A549 (cell line): ENCODE results near the gene RNF39. TPM values are rescaled to one million over a fixed set of nuclear protein-coding genes. Genes with fewer than 3 reads are reported as not detected.

Experiments used
- ATAC-seq, 2 experiments: fragments of 200-7000 bp in 1 of 2; fragments of >200 bp in 1 of 2; cut with Nextera tagmentation in 1 of 2; cut with Tn5 transposase in 1 of 2; 3 replicates each; pipeline versions ENCODE4 v1.8.0 to v1.9.1; 2018 to 2020; ENCODE audit warnings: mild to moderate bottlenecking in 1 of 2, moderate library complexity in 1 of 2
- CTCF ChIA-PET: fragments of 300-600 bp; sonication (Branson Sonifier 250); formaldehyde crosslinking; extraction: SDS; loops from one replicate; lab custom pipeline; 2021; ENCODE audit warnings: antibody characterized with exemption, inconsistent platforms; lab: Yijun Ruan, JAX
- POLR2A ChIA-PET: fragments of 350-600 bp; formaldehyde crosslinking; extraction: SDS; loops from one replicate; lab custom pipeline; 2021; ENCODE audit warnings: antibody characterized with exemption, inconsistent platforms; lab: Yijun Ruan, JAX
- DNase-seq, 2 experiments: peaks; one replicate each; pipeline versions ENCODE4 v3.0.0 to v3.0.0-alpha.2; 2011 to 2016; ENCODE audit warnings: low read depth in 1 of 2, low spot score in 1 of 2
- FAIRE-seq: peaks from 2 replicates; lab custom pipeline; 2011; peaks lifted over from hg19 to GRCh38; lab: Jason Lieb, UNC
- H3K27ac ChIP-seq, 2 experiments: fragments of >200 bp; sonication (Bioruptor Twin); formaldehyde crosslinking; 3 replicates each; pipeline ENCODE4 v1.5.1; 2016 to 2017
- H3K4me1 ChIP-seq: fragments of >200 bp; sonication (Bioruptor Twin); formaldehyde crosslinking; 3 replicates; pipeline ENCODE4 v1.6.1; 2016
- H3K4me2 ChIP-seq: fragments of >200 bp; sonication (Bioruptor Twin); formaldehyde crosslinking; 3 replicates; pipeline ENCODE4 v1.6.1; 2016
- H3K4me3 ChIP-seq: fragments of >200 bp; sonication (Bioruptor Twin); formaldehyde crosslinking; 3 replicates; pipeline ENCODE4 v1.5.1; 2016
- H3K9me3 ChIP-seq: fragments of >200 bp; sonication (Bioruptor Twin); formaldehyde crosslinking; 3 replicates; pipeline ENCODE4 v1.6.1; 2016
- BHLHE40 ChIP-seq: IDR thresholded peaks from 2 replicates; pipeline ENCODE4 v1.6.1; 2012; ENCODE audit warnings: low read depth, low read length, inconsistent platforms
- CBX8 ChIP-seq: fragments of 200-600 bp; sonication (generic); IDR thresholded peaks from 2 replicates; pipeline ENCODE4 v1.6.1; 2016
- CHD2 ChIP-seq: fragments of 150-350 bp; IDR thresholded peaks from 2 replicates; pipeline ENCODE4 v1.6.1; 2014; ENCODE audit warnings: low read length; ENCODE audit not compliant: partially characterized antibody
- CTCF ChIP-seq: fragments of >200 bp; sonication (Bioruptor Twin); formaldehyde crosslinking; IDR thresholded peaks from 3 replicates; pipeline ENCODE4 v1.5.1; 2016
- FOSB ChIP-seq: fragments of 250-450 bp; sonication (Bioruptor Pico); IDR thresholded peaks from 2 replicates; pipeline ENCODE4 v1.5.0; 2020; ENCODE audit warnings: mild to moderate bottlenecking, moderate library complexity
- FOXS1 ChIP-seq: fragments of 250-450 bp; sonication (Bioruptor Pico); IDR thresholded peaks from 2 replicates; pipeline ENCODE4 v1.5.0; 2020; ENCODE audit warnings: mild to moderate bottlenecking, moderate library complexity
- HOXB13 ChIP-seq: fragments of 250-450 bp; sonication (Bioruptor Pico); IDR thresholded peaks from 2 replicates; pipeline ENCODE4 v1.5.0; 2020; ENCODE audit warnings: low read depth, mild to moderate bottlenecking, moderate library complexity
- HOXB5 ChIP-seq: fragments of 250-450 bp; sonication (Bioruptor Pico); IDR thresholded peaks from 2 replicates; pipeline ENCODE4 v1.5.0; 2020; ENCODE audit warnings: mild to moderate bottlenecking, moderate library complexity
- JUN ChIP-seq, 2 experiments: fragments of >200 bp; sonication (Bioruptor Twin); formaldehyde crosslinking; IDR thresholded peaks; 2 replicates in 1 of 2; 3 replicates in 1 of 2; pipeline ENCODE4 v1.6.1; 2016 to 2017
- MAX ChIP-seq: IDR thresholded peaks from 2 replicates; pipeline ENCODE4 v1.6.1; 2012
- MAZ ChIP-seq: fragments of 150-350 bp; IDR thresholded peaks from 2 replicates; pipeline ENCODE4 v1.6.1; 2014; ENCODE audit warnings: antibody characterized with exemption, low read depth, low read length, borderline replicate concordance
- NPAS2 ChIP-seq: fragments of 250-450 bp; sonication (Bioruptor Pico); IDR thresholded peaks from 2 replicates; pipeline ENCODE4 v1.8.0; 2022; ENCODE audit warnings: mild to moderate bottlenecking, moderate library complexity, borderline replicate concordance
- NR3C1 ChIP-seq: fragments of >200 bp; sonication (Bioruptor Twin); formaldehyde crosslinking; IDR thresholded peaks from 3 replicates; pipeline ENCODE4 v1.6.1; 2017
- PHF8 ChIP-seq: fragments of 200-600 bp; sonication (generic); IDR thresholded peaks from 2 replicates; pipeline ENCODE4 v1.6.1; 2016; ENCODE audit warnings: low read depth, mild to moderate bottlenecking, antibody characterized with exemption, moderate library complexity, borderline replicate concordance
- RAD21 ChIP-seq, 2 experiments: fragments of >200 bp in 1 of 2; sonication (Bioruptor Twin) in 1 of 2; formaldehyde crosslinking in 1 of 2; IDR thresholded peaks in 1 of 2; conservative IDR thresholded peaks in 1 of 2; 2 replicates in 1 of 2; 3 replicates in 1 of 2; pipeline ENCODE4 v1.6.1; 2012 to 2018; ENCODE audit warnings: inconsistent platforms in 1 of 2
- RCOR1 ChIP-seq: fragments of 150-350 bp; IDR thresholded peaks from 2 replicates; pipeline ENCODE4 v1.6.1; 2014; ENCODE audit warnings: antibody characterized with exemption, low read length, low read depth
- RNF2 ChIP-seq: fragments of 200-600 bp; sonication (generic); IDR thresholded peaks from 2 replicates; pipeline ENCODE4 v1.6.1; 2016; ENCODE audit warnings: low read depth, mild to moderate bottlenecking, antibody characterized with exemption, moderate library complexity, borderline replicate concordance
- SMC3 ChIP-seq: fragments of >200 bp; sonication (Bioruptor Twin); formaldehyde crosslinking; IDR thresholded peaks from 3 replicates; pipeline ENCODE4 v1.6.1; 2018; ENCODE audit warnings: inconsistent platforms
- ZC3H11A ChIP-seq: fragments of 450-650 bp; IDR thresholded peaks from 2 replicates; pipeline ENCODE4 v1.6.1; 2014; ENCODE audit warnings: antibody characterized with exemption, mild to moderate bottlenecking
- WGBS: methylation state at CpG from one replicate; pipeline ENCODE4 v1.1.6; 2017; ENCODE audit errors: missing lambda C conversion rate; 5-methylcytosine and 5-hydroxymethylcytosine counted together
- polyA plus RNA-seq, 4 experiments: library from polyadenylated mRNA; depleted of rRNA in 3 of 4; stranded (reverse); fragments of >200 nt; fragmentation: RNase III in 1 of 4; extraction: RNeasy Plus Mini Kit Qiagen cat#74134 plus additional on column Dnase treatment in 1 of 4; gene quantifications; 2 replicates in 3 of 4; 3 replicates in 1 of 4; pipeline ENCODE4 v1.2.3, GENCODE V29; 2011 to 2017
- TF ChIP-seq, protein P1 (sequence below): fragments of 150-350 bp; IDR thresholded peaks from 2 replicates; pipeline ENCODE4 v1.6.1; 2014; ENCODE audit warnings: low read depth, mild to moderate bottlenecking, low read length
- TF ChIP-seq, protein P2 (sequence below): fragments of 450-650 bp; IDR thresholded peaks from 2 replicates; pipeline ENCODE4 v1.6.1; 2014; ENCODE audit warnings: antibody characterized with exemption

The RNF39 gene
- polyA plus RNA-seq, 2 of the 4 experiments (the other 2 are of a cell fraction): not detected

DNA sequence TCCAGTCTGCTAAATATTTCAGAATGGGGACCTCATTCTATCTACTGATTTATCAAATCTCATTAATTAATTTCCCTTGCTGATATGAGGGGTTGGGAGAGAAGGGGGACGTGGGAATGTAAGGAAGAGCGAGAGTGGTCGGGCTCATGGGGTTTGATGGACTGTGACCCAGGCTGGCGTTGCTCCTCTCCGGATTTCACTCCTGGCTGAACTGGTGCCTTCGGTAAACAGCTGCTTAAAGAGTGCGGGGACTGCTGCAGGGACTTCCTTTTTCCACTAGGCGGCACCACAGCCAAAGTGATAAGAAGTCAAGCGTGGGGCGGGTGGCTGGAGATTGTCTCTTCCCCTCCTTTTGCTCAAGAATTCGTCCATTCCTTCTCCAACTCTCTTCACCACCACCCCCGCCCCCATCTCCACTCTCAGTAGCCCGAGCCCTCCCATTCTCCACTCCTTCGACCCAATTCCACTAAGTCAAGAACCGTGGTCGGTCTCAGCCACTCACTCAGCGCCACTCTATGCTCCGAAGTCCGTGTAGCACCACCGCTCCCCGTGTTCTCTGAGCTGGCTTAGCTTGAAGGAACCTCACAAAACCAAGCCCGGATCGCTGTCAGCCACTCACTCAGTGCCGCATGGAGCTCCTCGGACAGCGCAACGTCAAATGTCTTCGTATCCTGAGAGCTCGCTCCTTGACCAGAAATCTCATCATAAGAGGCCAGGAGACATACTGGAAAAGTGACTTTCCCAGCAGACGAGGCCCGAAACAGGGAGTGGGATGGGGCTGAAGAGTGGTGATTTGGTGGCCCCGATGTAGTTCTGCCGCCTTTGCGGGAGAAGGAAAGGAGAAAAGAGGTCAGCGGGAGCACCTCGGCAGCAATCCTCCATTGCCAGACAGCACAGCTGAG lies 27.7 kb upstream of the RNF39 start:
- ChIA-PET CTCF (interaction anchor here (0.6 to 16.7 kb wide), 23 partner anchors 9 to 428 kb away, joined by 3 to 353 read pairs (median 5); partner anchors contain the start of genes POLR1H, RNF39, TRIM31 and TRIM40), POLR2A (interaction anchor here (1.0 kb wide), 1 partner anchor 28 kb away, joined by 5 read pairs; no protein-coding TSS in a partner anchor)
- ATAC-seq: peak; percentile 75 to 85
- peak; percentile 83 to 85 for DNase-seq
- Histone ChIP-seq H3K4me2 (peak overlapping the region; percentile 79), H3K4me1 (peaks cover 21% of the 10 kb centered on the region), H3K27ac (peak overlapping the region; percentile 66 to 77), H3K4me3 (peak overlapping the region; percentile 38)
- no peak for FAIRE-seq
- 26% methylated on average over 26 of the region's 36 CpGs for WGBS
- TF ChIP-seq PHF8 (no peak), CTCF (peak; percentile 79), RAD21 (conservative IDR thresholded peaks at IDR 0.05 in 1 of 2, IDR thresholded peaks at IDR 0.05 in 1 of 2) (peak; percentile 87 to 91), SMC3 (peak; percentile 87), MAX (peak; percentile 50), NPAS2 (CRISPR knock-in tag) (no peak)
- TF ChIP-seq, all 56 proteins: peak for 4
- no peaks in the 10 kb centered on the region for H3K9me3 ChIP-seq

DNA sequence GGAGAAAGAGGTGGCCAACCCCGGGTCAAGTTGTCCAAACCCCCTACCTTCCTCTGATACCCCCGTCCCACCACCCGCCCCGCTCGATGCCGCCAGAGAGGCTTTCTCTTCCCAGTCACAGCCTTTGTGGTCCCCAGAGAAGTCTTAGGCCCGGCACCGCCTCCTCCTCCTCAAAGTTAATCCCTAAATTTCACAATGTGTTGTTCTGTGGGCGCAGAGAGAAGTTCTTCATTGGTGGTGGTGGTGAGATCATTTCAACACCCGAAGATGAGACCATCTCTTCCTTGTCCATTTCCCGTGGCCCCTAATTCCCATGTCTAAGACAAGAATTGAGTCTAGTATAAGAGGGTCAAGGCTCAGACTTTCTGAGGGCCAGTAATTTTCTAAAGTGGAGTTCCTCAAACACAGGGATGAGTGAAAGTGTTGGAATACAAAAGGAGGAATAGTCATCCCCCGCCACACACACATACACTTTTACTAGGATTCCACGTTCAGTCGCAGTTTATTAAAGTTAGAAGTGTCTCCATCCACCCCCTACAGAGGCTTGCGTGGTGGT lies 26.9 kb upstream of the RNF39 start:
- DNase-seq (no peak), FAIRE-seq (no peak), ATAC-seq (peak; percentile 17 to 28; a peak in 5 of 6 replicates)
- peak overlapping the region; percentile 62 to 76 for H3K27ac ChIP-seq
- CTCF ChIA-PET: interaction anchor here (0.6 to 16.7 kb wide), 30 partner anchors 9 to 429 kb away, joined by 3 to 353 read pairs (median 4); partner anchors contain the start of genes POLR1H, TRIM31 and TRIM40
- H3K4me2 ChIP-seq: peak overlapping the region; percentile 79
- peak overlapping the region; percentile 42 for H3K4me3 ChIP-seq
- H3K4me1 ChIP-seq: peaks cover 17% of the 10 kb centered on the region
- 32% methylated on average over 11 of the region's 15 CpGs for WGBS
- TF ChIP-seq CHD2: no peak
- TF ChIP-seq JUN (IDR thresholded peaks at IDR 0.05): no peak; a peak in 1 of 5 replicates
- no peak for TF ChIP-seq PHF8
- no peak for TF ChIP-seq CBX8
- no peak for TF ChIP-seq HOXB13 (CRISPR knock-in tag)
- no peak for TF ChIP-seq RAD21 (conservative IDR thresholded peaks at IDR 0.05 in 1 of 2, IDR thresholded peaks at IDR 0.05 in 1 of 2)
- TF ChIP-seq NR3C1: no peak
- TF ChIP-seq, protein P1, sequence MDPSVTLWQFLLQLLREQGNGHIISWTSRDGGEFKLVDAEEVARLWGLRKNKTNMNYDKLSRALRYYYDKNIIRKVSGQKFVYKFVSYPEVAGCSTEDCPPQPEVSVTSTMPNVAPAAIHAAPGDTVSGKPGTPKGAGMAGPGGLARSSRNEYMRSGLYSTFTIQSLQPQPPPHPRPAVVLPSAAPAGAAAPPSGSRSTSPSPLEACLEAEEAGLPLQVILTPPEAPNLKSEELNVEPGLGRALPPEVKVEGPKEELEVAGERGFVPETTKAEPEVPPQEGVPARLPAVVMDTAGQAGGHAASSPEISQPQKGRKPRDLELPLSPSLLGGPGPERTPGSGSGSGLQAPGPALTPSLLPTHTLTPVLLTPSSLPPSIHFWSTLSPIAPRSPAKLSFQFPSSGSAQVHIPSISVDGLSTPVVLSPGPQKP: no peak
- no peak for TF ChIP-seq RNF2
- no peak for TF ChIP-seq FOXS1 (CRISPR knock-in tag)
- TF ChIP-seq ZC3H11A: no peak
- TF ChIP-seq, protein P2, sequence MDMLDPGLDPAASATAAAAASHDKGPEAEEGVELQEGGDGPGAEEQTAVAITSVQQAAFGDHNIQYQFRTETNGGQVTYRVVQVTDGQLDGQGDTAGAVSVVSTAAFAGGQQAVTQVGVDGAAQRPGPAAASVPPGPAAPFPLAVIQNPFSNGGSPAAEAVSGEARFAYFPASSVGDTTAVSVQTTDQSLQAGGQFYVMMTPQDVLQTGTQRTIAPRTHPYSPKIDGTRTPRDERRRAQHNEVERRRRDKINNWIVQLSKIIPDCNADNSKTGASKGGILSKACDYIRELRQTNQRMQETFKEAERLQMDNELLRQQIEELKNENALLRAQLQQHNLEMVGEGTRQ: no peak
- no peak for TF ChIP-seq FOSB (CRISPR knock-in tag)
- no peak for TF ChIP-seq MAZ
- no peak for TF ChIP-seq RCOR1
- no peak for TF ChIP-seq BHLHE40
- no peak for TF ChIP-seq HOXB5 (CRISPR knock-in tag)
- POLR2A ChIA-PET: interaction anchor here (0.9 to 1.6 kb wide), 6 partner anchors 15 to 112 kb away, joined by 3 to 10 read pairs (median 4); partner anchors contain the start of genes POLR1H and PPP1R11
- H3K9me3 ChIP-seq: no peaks in the 10 kb centered on the region
